ENCODE measurements around the gene CES4A.

CES4A gene

DNA sequence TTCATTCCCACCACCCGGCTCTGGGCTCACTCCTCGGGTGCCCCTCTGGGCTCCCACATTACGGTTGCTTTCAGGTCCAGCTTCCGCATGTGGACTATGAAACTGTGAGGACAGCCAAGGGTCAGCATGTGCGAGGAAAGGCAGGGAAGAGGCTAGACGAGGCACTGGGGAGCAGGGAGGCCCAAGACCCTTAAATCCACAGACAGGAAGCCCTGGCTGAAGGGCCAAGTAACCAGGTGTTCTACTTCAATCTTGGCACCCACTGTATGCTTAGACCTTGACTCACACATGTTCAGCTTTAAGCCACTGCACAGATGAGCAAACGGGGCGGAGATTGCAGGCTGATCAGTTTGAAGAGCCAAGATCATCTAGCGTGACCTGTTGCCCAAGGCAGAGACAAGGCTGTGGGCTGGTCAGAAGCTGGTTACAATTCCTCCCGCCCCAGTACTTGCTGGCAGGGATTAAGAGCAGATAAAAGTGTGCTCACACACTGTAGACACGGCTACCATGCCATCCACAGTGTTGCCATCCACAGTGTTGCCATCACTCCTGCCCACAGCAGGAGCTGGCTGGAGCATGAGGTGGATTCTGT, at the start of gene CES4A:
Gene CES4A (plus strand): TSS at position 393 of the 592 bp plus-strand sequence. CDS start 184 bp downstream, at position 577.
- TF ChIP-seq ZNF8 (CRISPR knock-in tag; IDR thresholded peaks at IDR 0.05) (no peak), PPARA (CRISPR knock-in tag; IDR thresholded peaks at IDR 0.05; ENCODE audit: borderline replicate concordance) (no peak), CSDC2 (CRISPR knock-in tag; IDR thresholded peaks at IDR 0.05) (no peak), ISL1 (CRISPR knock-in tag; IDR thresholded peaks at IDR 0.05) (no peak), ZC3H10 (CRISPR knock-in tag; IDR thresholded peaks at IDR 0.05) (no peak), TCF4 (CRISPR knock-in tag; IDR thresholded peaks at IDR 0.05; ENCODE audit: borderline replicate concordance) (no peak), PATZ1 (CRISPR knock-in tag; IDR thresholded peaks at IDR 0.05; ENCODE audit: borderline replicate concordance) (no peak), OSR1 (CRISPR knock-in tag; IDR thresholded peaks at IDR 0.05) (no peak), CREB5 (CRISPR knock-in tag; IDR thresholded peaks at IDR 0.05; ENCODE audit: low read depth) (no peak), ZFP30 (CRISPR knock-in tag; IDR thresholded peaks at IDR 0.05) (no peak), RARB (CRISPR knock-in tag; IDR thresholded peaks at IDR 0.05) (no peak), TOX (CRISPR knock-in tag; IDR thresholded peaks at IDR 0.05; ENCODE audit: borderline replicate concordance) (no peak)
- TF ChIP-seq, protein P1, sequence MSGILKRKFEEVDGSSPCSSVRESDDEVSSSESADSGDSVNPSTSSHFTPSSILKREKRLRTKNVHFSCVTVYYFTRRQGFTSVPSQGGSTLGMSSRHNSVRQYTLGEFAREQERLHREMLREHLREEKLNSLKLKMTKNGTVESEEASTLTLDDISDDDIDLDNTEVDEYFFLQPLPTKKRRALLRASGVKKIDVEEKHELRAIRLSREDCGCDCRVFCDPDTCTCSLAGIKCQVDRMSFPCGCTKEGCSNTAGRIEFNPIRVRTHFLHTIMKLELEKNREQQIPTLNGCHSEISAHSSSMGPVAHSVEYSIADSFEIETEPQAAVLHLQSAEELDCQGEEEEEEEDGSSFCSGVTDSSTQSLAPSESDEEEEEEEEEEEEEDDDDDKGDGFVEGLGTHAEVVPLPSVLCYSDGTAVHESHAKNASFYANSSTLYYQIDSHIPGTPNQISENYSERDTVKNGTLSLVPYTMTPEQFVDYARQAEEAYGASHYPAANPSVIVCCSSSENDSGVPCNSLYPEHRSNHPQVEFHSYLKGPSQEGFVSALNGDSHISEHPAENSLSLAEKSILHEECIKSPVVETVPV (CRISPR knock-in tag; IDR thresholded peaks at IDR 0.05) = no peak
- ATAC-seq = no peak

DNA sequence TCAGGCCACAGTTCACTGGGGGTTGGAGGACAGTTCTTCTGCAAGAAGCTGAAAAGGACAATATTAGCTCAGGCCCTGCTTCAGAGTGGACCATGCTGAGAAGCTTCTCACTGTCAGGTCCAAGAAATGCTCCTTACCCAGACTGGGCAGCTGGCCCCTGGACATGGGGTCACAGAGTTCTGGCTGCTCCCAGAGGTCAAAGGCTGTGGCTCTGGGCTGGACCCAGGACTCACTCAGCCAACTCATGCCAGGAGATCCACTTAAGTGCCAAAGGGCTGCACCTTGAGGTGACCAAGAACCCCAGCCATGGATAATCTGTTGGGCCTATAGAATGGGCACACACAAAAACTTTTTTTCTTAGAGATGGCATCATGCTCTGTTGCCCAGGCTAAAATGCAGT, 49.0 kb upstream of the CES4A start:
- ATAC-seq = no peak
- TF ChIP-seq CREB5 (CRISPR knock-in tag; IDR thresholded peaks at IDR 0.05; ENCODE audit: low read depth) (no peak), ZNF70 (CRISPR knock-in tag; IDR thresholded peaks at IDR 0.05) (no peak), ISL1 (CRISPR knock-in tag; IDR thresholded peaks at IDR 0.05) (no peak), ESRRG (CRISPR knock-in tag; IDR thresholded peaks at IDR 0.05) (no peak), ZFP30 (CRISPR knock-in tag; IDR thresholded peaks at IDR 0.05) (no peak), ZNF8 (CRISPR knock-in tag; IDR thresholded peaks at IDR 0.05) (no peak), ZFP3 (CRISPR knock-in tag; IDR thresholded peaks at IDR 0.05) (no peak), GLIS3 (CRISPR knock-in tag; IDR thresholded peaks at IDR 0.05) (no peak), ZNF565 (CRISPR knock-in tag; conservative IDR thresholded peaks at IDR 0.05; ENCODE audit: low read depth) (no peak), BACH2 (CRISPR knock-in tag; IDR thresholded peaks at IDR 0.05; ENCODE audit: borderline replicate concordance) (no peak), PPARA (CRISPR knock-in tag; IDR thresholded peaks at IDR 0.05; ENCODE audit: borderline replicate concordance) (no peak), RARB (CRISPR knock-in tag; IDR thresholded peaks at IDR 0.05) (no peak), CSDC2 (CRISPR knock-in tag; IDR thresholded peaks at IDR 0.05) (no peak), TSHZ2 (CRISPR knock-in tag; IDR thresholded peaks at IDR 0.05) (no peak), ZC3H10 (CRISPR knock-in tag; IDR thresholded peaks at IDR 0.05) (no peak), SNAI2 (CRISPR knock-in tag; IDR thresholded peaks at IDR 0.05) (no peak), OSR1 (CRISPR knock-in tag; IDR thresholded peaks at IDR 0.05) (no peak)
- TF ChIP-seq, protein P1 (CRISPR knock-in tag; IDR thresholded peaks at IDR 0.05) = no peak
